Astrocyte of the spinal cord (primary cell): ENCODE results near the gene CIITA.

Experiments
- DNase-seq: peaks from one replicate; pipeline ENCODE4 v3.0.0; 2011; ENCODE audit warnings: low read depth, low spot score
- H3K4me3 ChIP-seq: 2 replicates; pipeline ENCODE4 v1.5.1; 2011; ENCODE audit warnings: low read depth, mild to moderate bottlenecking, low read length, moderate library complexity
- in situ Hi-C: cut with HindIII; loops from 2 replicates; pipeline ENCODE4 v1.10.0; 2017; ENCODE audit warnings: low sequenced_read_pairs
- TF ChIP-seq, protein P1 (sequence below): IDR thresholded peaks from 2 replicates; pipeline ENCODE4 v1.5.1; 2012; ENCODE audit warnings: low read depth, mild to moderate bottlenecking, low read length, inconsistent platforms

Gene CIITA

DNA sequence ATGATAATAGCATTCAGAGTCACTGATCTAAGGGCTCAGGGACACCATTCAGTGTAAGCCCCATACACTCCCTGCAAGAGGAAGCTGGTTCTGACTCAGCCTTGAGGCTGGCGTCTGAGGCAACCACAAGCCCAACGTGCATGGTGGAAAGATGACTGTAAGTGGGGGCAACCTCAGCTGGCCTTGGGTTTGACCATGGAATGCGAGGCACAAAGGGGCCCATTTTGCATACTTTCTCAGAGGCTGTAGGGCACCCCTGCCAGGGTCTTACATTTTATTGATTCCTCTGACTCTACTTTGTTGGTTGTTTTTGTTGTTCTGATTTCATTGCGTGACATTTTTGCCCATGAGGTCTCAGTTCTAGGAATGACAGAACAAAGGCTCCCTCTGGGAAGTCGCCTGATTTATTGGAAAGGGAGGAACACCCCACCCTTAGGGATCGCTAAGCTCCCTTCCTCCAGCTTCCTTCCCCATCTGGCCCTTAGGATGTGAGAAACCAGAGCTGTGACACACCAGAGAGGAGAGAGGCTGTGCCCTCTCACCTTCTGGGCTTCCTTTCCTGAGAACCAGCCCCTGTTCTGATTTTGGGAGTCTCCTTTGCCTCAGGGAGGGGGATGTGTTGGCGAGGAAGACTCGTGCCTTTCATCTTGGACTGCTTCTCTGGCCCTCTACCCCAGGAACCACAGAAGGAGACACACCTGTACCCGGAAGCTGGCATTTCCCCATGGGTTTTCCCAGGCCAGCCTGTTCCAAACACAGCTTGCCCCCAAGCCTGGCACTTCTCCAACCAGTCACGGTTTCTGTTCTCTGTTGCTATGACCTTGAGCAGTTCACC lies 5.6 kb upstream of the CIITA start:
- in situ Hi-C loops = no loop called here
- H3K4me3 ChIP-seq = no peak overlapping the region

DNA sequence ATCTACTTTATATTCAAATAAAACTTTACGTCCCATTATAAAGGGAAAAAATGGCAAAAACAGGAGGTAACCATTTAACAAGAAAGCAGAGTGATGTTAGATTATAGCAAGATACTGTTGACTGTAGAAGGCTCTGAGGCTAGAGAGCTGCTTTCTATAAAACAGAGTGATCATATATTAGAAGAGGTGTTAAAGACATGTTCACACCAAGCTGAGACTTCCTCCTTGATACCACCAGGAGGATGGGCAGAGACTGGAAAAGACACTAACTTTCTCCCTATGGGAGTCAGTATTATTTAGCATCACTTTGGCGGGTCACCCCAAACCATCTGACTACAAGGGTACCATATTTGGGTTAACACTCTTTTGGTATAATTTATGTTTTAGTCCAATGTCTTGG lies 687 bp upstream of the CIITA start:
- TF ChIP-seq, protein P1, sequence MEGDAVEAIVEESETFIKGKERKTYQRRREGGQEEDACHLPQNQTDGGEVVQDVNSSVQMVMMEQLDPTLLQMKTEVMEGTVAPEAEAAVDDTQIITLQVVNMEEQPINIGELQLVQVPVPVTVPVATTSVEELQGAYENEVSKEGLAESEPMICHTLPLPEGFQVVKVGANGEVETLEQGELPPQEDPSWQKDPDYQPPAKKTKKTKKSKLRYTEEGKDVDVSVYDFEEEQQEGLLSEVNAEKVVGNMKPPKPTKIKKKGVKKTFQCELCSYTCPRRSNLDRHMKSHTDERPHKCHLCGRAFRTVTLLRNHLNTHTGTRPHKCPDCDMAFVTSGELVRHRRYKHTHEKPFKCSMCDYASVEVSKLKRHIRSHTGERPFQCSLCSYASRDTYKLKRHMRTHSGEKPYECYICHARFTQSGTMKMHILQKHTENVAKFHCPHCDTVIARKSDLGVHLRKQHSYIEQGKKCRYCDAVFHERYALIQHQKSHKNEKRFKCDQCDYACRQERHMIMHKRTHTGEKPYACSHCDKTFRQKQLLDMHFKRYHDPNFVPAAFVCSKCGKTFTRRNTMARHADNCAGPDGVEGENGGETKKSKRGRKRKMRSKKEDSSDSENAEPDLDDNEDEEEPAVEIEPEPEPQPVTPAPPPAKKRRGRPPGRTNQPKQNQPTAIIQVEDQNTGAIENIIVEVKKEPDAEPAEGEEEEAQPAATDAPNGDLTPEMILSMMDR = no peak
- DNase-seq = no peak
- in situ Hi-C loops = no loop called here
- no peak overlapping the region for H3K4me3 ChIP-seq

More for the DNA sequence above, 5.6 kb upstream of the CIITA start:
- DNase-seq = peak; percentile 90
- TF ChIP-seq, protein P1 = no peak

DNA sequence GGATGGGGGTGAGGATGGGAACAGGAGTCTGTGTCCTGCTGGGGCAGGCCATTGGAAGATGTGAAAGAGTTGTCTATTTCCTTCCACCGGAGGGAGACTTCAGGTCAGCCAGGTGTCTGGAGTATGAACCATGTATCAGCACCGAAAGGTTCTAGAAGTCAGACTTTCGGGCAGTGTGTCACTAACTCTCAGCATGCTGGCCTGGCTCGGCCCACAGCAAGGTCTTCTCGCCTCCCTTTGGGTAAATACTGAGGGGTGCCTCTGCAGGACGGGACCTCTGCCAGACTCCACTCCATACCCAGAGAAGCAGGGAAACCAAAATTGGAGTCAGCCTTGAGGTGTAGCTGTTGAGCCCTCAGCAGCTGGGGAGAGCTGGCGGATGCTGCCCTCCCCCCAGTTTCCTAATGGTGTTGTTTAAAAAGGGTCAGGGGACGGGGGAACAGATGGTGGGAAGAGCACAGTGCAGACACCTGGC lies 507 bp downstream of the CIITA start:
- in situ Hi-C loops = no loop called here
- no peak for DNase-seq
- TF ChIP-seq, protein P1 = no peak
- H3K4me3 ChIP-seq = no peak overlapping the region

DNA sequence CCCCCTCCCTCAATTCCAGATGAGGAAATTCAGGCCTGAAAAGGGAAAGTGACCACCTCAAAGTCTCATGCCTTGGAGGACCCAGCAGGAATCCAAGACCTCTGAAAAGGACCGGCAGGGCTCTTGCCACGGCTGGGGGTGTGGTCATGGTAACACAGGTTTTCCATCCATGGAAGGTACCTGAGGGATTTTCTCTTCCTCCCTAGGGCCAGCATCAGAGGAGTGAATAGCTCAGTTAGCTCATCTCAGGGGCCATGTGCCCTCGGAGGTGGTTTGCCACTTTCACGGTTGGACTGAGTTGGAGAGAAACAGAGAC lies 1.3 kb downstream of the CIITA start:
- no peak overlapping the region for H3K4me3 ChIP-seq
- TF ChIP-seq, protein P1 = no peak
- in situ Hi-C loops = no loop called here
- no peak for DNase-seq

DNA sequence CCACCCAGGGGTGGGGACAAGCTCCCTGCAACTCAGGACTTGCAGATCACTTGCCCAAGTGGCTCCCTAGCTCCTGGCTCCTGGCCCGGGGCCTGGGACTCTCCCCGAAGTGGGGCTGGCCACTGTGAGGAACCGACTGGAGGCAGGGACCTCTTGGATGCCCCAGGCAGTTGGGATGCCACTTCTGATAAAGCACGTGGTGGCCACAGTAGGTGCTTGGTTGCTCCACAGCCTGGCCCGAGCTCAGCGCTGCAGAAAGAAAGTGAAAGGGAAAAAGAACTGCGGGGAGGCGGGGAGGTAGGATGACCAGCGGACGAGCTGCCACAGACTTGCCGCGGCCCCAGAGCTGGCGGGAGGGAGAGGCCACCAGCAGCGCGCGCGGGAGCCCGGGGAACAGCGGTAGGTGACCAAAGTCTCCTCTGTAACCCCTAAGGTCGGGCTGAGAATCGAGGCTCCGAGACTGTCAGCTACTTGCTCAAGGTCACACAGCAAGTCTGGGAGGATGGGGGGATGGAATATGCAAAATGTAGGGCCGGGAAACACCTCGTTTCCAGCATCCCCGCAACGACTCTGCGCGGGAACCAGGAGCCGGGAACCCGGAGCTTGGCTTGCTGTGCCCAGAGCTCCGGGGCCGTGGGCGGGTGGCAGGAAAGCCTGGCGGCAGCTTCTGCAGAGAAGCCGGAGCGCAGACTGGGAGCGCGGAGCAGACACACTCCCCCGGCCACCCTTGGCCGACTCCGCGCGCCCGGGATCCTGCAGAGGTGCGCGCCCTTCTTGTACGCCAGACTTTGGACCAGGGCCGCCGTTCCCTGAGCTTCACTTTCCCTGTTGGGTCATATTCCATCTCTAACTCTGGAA lies 1.9 kb downstream of the CIITA start:
- TF ChIP-seq, protein P1 = no peak
- in situ Hi-C loops = no loop called here
- peak; percentile 26 for DNase-seq
- peak overlapping the region; percentile 37 for H3K4me3 ChIP-seq

DNA sequence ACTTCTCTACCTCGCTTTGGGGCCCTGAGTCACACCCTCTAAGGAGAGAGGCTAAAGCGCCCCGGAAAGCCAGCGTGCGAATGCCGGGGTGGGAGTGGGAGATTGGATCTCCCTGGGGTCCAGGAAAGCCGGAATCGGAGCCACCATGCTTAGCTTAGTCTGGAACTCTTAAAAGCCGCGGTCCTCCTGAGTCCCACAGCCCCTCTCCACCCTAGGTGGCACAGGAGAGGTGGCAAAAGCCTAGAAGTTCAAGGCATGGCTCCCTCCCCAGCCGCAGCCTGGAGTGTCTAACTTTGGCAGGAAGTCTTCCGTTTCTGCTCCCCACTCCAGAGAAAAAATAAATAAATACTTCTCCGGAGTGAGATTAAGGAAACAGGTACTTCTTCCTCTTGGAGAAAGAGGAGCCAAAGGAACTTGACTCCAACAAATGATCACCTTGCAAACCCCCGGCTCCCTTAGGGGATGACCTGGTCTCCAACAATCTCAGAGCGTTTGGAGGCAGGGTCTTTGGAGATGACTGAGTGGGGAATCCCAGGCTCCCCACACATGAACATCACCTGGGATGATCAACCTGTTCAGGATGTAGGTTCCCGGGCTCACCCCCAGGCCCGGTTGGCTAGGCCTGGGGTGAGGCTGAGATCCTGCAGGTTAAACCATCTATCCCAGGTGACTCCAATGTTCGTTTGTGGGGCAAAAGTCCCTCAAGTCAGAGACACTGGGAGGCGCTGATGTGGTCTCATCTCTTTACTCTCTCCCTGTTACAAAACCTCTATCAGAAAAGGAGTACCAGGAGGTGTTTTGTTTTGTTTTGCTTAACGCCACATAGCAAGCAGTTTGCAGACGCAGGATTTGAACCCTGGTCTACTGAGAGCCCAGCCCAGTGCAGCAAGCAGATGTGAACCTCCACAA lies 2.9 kb downstream of the CIITA start:
- in situ Hi-C loops = no loop called here
- TF ChIP-seq, protein P1 = no peak
- no peak overlapping the region for H3K4me3 ChIP-seq
- no peak for DNase-seq
